Measurements from ENCODE around the gene LPP. TPM values are rescaled to one million over a fixed set of nuclear protein-coding genes. Genes with fewer than 3 reads are reported as not detected.

LPP gene
- total RNA-seq, 1 donor from 2014 or later, result 132 TPM

DNA sequence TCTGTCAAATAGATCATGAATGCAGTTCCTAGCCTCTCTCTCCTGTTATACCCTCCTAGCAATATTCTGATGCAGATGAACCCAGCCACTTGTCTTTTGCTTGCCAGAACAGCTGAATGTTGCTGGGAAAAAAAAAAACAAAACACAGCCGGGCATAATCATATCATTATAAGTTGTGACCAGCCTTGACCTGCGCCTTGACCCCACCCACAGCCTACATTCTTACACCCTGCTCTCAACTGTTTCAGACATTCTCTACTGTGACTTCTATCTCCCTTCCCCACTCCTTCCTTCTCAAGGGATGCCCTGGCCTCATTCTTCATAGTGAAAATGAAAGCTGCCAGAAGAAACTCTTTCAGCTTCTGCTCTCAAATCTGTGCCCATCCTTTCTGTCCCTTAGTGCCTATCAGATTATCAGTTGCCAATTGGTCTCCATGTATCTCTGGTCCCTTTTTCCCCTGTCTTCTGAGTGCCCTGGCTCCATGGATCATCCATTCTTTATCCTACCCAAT lies 628.7 kb downstream of the LPP start:
- no peak for DNase-seq (ENCODE audit: low spot score in 2 of 2, unreplicated experiment in 2 of 2)
- Mint-ChIP-seq H3K27me3 (ENCODE audit: low read depth) (no peaks in the 10 kb centered on the region), H3K36me3 (peaks cover 6% of the 10 kb centered on the region), H3K4me3 (no peak overlapping the region), H3K9me3 (peaks cover 4% of the 10 kb centered on the region), H3K27ac (no peak overlapping the region), H3K4me1 (no peaks in the 10 kb centered on the region)
- no peak for TF ChIP-seq CTCF (IDR thresholded peaks at IDR 0.05; ENCODE audit: unreplicated experiment)

DNA sequence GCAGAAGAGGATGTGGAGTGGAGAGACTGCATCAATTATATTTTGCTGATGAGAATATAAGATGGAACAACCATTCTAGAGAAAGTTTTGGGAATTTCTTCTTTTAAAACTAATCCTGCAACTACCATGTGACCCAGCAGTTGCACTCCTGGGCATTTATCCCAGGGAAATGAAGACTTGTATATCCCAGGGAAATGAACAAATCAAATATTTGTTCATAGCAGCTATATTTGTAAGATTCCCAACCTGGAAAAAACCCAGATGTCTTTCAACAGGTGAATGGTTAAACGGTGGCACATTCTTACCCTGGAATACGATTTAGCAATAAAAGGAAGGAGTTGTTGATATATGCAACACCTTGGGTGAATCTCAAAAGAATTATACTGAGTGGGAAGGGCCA lies 632.5 kb downstream of the LPP start:
- Mint-ChIP-seq H3K4me1 (no peaks in the 10 kb centered on the region), H3K36me3 (peaks cover 3% of the 10 kb centered on the region), H3K9me3 (peaks cover 4% of the 10 kb centered on the region), H3K27me3 (ENCODE audit: low read depth) (no peaks in the 10 kb centered on the region), H3K4me3 (no peak overlapping the region), H3K27ac (no peak overlapping the region)
- TF ChIP-seq CTCF (IDR thresholded peaks at IDR 0.05; ENCODE audit: unreplicated experiment), result no peak
- no peak for DNase-seq (ENCODE audit: low spot score in 2 of 2, unreplicated experiment in 2 of 2)

GRCh38 chr3:188788621-188789081 lies 634.7 kb downstream of the LPP start:
- H3K4me1 Mint-ChIP-seq, result peaks cover 4% of the 10 kb centered on the region
- no peak overlapping the region for H3K4me3 Mint-ChIP-seq
- no peaks in the 10 kb centered on the region for H3K27me3 Mint-ChIP-seq (ENCODE audit: low read depth)
- H3K36me3 Mint-ChIP-seq, result peaks cover 1% of the 10 kb centered on the region
- peaks cover 4% of the 10 kb centered on the region for H3K9me3 Mint-ChIP-seq
- H3K27ac Mint-ChIP-seq, result no peak overlapping the region
- DNase-seq (ENCODE audit: low spot score in 2 of 2, unreplicated experiment in 2 of 2), result no peak
- no peak for TF ChIP-seq CTCF (IDR thresholded peaks at IDR 0.05; ENCODE audit: unreplicated experiment)

DNA sequence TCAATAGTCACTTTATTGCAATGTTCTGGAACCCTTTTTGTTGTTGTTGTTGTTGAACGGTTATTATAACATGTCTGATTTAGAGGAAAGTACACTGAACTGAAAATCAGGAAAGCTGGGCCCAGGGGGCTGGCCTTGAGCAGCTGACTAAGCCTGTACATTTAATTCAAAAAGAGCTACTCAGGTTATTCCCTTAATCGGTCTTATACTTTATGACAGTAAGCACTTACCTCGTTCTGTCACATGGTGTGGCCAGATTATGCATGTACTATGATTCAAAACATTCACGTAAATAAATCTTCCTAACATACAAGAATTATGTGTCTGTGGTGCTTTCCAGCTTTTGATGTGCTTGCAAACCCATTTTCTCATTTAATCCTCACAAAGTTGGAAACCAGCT lies 635.3 kb downstream of the LPP start:
- H3K36me3 Mint-ChIP-seq, result no peaks in the 10 kb centered on the region
- no peak overlapping the region for H3K27ac Mint-ChIP-seq
- H3K4me3 Mint-ChIP-seq, result no peak overlapping the region
- no peaks in the 10 kb centered on the region for H3K27me3 Mint-ChIP-seq (ENCODE audit: low read depth)
- DNase-seq (ENCODE audit: low spot score in 2 of 2, unreplicated experiment in 2 of 2), result no peak
- no peaks in the 10 kb centered on the region for H3K9me3 Mint-ChIP-seq
- peaks cover 4% of the 10 kb centered on the region for H3K4me1 Mint-ChIP-seq
- no peak for TF ChIP-seq CTCF (IDR thresholded peaks at IDR 0.05; ENCODE audit: unreplicated experiment)

GRCh38 chr3:188791311-188791710 lies 637.4 kb downstream of the LPP start:
- no peak overlapping the region for H3K27ac Mint-ChIP-seq
- no peaks in the 10 kb centered on the region for H3K27me3 Mint-ChIP-seq (ENCODE audit: low read depth)
- no peaks in the 10 kb centered on the region for H3K9me3 Mint-ChIP-seq
- DNase-seq (ENCODE audit: low spot score in 2 of 2, unreplicated experiment in 2 of 2), result no peak
- H3K36me3 Mint-ChIP-seq, result no peaks in the 10 kb centered on the region
- no peak overlapping the region for H3K4me3 Mint-ChIP-seq
- H3K4me1 Mint-ChIP-seq, result peaks cover 7% of the 10 kb centered on the region
- TF ChIP-seq CTCF (IDR thresholded peaks at IDR 0.05; ENCODE audit: unreplicated experiment), result no peak

- Mint-ChIP-seq H3K9me3 (no peaks in the 10 kb centered on the region), H3K36me3 (no peaks in the 10 kb centered on the region), H3K27ac (no peak overlapping the region), H3K27me3 (ENCODE audit: low read depth) (no peaks in the 10 kb centered on the region), H3K4me3 (no peak overlapping the region), H3K4me1 (peaks cover 12% of the 10 kb centered on the region)
- peak; percentile 18 for TF ChIP-seq CTCF (IDR thresholded peaks at IDR 0.05; ENCODE audit: unreplicated experiment)
- no peak for DNase-seq (ENCODE audit: low spot score in 2 of 2, unreplicated experiment in 2 of 2)
These were observed 638.8 kb downstream of the LPP start for GRCh38 chr3:188792793-188793192.

All from mesothelial cell of epicardium (in vitro differentiated cells).